ENCODE data around the gene SLC7A5.
"Not testable (repeated sequence)": the region's sequence is repeated elsewhere in the genome, so short reads cannot be mapped to it uniquely, and the experiment has no call there.

SLC7A5 gene

DNA sequence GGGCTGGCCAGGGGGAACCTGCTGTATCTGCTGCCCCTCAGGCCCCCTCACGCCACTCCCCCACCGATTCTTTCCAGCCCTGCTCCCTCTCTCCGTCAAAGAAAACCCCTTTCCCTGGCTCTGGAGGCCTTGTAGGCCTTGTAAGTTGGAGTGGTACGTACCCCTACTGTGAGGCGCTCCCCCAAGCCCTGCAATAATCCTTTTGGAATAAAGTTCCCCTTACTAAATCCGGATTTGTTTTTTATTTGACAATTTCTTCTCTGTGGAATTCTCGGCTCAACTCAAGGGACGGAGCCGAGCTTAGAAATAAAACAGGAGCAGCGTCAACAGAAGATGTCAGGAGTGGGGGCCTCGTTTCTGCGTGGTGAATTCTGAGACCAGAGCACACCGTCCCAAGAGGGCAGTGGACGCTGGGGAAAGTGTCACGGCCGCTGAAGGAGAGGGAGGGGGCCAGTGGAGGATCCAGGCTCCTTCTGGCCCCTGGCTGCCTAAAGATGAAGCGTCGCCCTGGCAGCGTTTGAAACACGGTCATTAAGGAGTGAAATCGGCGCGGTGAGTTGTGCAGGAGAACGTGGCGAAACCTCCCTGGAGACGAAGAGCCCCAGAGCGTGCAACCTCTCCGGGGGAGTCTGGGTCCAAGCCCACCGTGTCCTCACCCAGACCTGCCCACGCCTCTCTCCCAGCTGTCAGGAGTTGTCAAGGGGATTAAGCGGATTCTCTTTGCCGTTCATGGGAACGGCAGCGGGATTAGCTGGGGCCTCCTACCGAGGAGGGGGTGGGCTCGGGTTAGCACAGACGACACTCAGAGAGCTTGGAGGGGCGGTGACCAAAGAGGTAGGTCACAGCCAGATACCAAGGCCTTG is 47.0 kb downstream of the SLC7A5 start:
- no peak for DNase-seq (ENCODE audit: low read depth in 2 of 2)

DNA sequence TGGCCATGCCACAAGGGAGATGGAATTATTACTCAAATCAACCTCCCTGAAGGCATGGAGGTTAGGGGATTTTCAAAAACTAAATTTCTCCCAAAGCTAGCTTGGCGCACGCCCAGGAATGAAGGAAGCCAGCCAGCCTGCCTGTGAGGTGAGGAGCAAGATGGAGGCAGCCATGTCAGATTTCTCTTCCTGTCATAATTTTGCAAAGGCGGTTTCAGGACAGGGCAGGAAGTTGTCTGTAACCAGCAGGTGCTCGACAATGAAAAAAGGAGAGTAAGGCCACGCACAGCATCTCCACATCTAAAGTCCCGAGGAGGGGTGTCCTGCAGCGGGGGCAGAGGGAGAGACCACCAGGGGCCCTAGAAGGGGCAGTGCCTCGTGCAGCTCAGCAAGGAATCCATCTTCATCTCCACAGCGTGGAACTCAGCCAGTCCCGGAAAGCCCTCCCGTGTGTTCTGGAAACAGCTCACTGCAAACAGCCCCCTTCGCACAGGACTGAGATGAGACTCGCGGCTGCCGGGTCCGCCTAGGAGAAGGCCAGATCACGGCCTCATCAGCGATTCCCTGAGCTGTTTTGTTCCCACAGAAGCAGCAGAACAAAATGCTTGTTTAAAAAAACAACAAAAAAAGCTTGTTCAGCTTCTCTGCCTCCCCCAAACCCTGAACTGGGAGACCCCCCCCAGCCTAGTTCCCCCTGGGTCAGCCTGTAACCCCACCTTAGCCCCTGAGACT is 47.8 kb downstream of the SLC7A5 start:
- DNase-seq (ENCODE audit: low read depth in 2 of 2): no peak

DNA sequence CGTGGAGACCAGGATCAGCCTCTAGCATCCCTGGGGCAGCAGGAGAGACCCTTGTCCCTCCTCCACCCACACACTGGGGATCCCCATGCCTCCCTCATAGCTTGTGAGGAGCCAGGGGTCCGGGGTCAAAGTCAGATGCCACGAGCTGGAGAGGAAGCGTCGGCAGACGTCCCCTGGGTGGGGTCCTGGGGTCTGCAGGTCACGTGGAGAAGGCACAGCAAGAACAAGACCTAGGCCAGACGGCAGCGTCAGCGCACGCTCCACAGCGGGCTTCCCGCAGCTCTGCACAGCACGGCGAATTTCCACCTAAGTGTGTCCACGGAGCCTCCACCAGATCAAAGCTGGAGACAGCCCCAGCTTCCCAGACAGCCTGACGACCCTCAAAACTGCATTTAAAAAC is 49.3 kb downstream of the SLC7A5 start:
- DNase-seq (ENCODE audit: low read depth in 2 of 2): no peak

DNA sequence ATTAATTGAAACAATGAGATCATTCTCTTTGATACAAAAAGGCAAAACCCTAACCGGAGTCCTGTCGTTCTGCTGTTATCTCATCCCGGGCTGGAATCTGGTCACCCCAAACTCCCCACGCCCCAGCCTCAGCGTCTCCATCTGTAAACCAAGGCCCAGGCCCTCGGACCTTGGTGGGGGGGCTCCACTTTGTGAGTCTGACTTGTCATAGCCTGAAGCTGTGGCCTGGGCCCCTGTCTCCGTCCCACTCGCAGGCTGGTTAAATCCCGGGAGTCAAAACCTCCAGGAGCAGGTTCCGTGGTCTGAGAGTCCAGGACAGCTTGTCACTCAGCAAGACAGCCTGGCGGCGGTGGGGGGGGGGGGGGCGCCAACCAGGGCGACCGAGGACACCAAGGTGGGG is 50.0 kb downstream of the SLC7A5 start:
- DNase-seq (ENCODE audit: low read depth in 2 of 2): no peak

DNA sequence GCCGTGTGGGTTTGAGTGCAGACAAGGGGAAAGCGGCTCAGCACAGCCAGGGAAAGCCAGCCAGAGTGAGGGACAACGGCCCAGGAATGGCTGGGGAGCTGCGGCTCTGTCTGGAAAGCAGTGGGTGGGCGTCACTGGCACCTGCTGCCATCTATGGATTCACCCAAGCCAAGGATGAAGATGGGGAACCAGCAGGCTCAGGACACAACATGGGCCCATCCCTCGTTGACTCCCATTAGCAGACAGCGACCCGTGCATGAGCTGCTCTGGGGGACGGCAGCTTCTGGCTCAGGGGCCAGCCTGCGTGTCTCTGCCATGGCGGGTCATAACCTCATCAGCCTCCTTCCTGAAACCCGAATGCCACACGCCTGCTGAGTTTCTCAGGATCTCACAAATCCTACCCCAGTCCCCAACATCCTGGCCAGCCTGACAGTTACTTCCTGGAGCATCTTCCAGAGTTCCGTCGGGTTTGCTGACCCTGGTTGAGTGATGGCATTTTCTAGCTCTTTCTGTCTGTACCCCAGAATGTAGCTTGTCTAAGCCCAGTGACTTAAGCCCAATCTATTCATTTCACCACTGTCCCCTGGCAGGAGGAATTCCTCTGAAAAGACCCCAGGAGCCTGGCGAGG is 50.7 kb downstream of the SLC7A5 start:
- DNase-seq (ENCODE audit: low read depth in 2 of 2): no peak

DNA sequence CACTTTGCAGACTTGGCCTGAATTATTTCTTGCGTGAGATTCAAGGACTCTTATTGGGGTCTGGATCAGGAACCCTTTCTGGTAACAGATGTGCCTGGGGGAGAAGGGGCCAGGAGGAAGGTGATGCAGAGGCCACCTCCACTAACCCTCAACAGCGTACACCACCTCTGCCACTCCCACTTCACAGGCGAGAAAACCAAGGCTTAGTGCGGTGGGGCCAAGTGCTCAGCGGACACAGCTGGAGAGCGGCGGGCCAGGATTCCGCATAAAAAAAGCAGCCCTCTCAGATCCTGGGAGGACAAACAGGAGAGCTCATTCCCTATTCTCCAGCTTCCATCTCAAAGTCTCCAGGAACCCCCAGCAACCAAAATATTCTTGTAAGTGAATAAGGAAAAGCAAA is 51.4 kb downstream of the SLC7A5 start:
- DNase-seq (ENCODE audit: low read depth in 2 of 2): no peak

DNA sequence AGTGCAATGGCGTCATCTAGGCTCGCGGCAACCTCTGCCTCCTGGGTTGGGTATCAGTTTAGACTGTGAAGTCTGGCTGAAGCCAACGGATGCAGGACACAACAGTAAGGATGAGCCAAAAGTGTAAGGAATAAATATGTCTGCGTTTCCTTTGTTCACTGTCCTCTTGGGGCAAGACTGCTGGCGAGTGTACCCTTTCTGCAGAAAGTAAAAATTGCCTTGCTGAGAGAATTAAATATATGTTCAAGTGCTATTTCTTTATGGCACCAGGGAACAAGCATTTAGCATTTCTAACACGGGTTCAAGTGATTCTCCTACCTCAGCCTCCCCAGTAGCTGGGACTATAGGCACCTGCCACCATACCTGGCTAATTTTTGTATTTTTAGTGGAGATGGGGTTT is 51.9 kb downstream of the SLC7A5 start:
- not testable (repeated sequence) for DNase-seq (ENCODE audit: low read depth in 2 of 2)

DNA sequence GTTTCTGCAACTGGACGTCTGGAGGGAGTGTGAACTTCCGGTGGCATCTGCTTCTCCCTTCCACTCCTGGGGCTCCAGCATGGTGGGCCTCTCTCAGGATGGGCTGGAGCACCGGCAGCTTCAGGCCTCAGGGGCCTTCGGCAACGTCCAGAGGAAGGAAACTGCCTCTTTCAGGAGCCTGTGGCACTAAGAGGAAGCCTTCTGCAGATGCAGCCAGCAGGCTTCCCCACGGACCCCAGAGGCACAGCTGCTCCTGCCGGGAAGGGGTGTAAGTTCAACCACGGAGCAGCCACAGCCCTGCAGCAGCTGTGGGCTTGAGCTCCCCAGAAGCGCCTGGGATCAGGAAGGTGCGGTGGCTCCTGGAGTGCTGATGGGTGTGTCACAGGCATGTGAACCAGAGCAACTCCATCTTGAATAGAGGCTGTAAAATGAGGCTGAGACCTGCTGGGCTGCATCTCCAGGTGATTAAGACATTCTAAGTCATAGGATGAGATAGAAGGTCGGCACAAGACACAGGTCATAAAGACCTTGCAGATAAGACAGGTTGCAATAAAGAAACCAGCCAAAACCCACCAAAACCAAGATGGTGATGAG is 52.7 kb downstream of the SLC7A5 start:
- DNase-seq (ENCODE audit: low read depth in 2 of 2): no peak

DNA sequence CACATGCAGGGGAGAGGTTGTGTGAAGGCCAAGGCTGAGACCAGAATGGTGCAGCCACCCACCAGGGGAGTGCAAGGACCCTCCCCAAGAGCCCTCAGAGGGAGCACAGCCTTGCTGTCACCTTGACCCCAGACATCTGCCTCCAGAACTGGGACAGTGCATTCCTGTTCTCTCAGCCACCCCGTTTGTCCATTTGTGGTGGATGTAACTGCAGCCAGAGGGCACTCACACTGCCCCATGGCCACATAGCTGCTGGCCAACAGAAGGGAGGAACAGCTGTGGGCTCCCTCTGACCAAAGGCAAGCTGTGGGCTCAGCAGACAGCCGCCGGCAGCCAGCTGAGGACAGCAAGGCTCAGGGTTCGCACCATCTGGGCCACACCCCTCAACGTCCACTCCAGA is 53.7 kb downstream of the SLC7A5 start:
- no peak for DNase-seq (ENCODE audit: low read depth in 2 of 2)

DNA sequence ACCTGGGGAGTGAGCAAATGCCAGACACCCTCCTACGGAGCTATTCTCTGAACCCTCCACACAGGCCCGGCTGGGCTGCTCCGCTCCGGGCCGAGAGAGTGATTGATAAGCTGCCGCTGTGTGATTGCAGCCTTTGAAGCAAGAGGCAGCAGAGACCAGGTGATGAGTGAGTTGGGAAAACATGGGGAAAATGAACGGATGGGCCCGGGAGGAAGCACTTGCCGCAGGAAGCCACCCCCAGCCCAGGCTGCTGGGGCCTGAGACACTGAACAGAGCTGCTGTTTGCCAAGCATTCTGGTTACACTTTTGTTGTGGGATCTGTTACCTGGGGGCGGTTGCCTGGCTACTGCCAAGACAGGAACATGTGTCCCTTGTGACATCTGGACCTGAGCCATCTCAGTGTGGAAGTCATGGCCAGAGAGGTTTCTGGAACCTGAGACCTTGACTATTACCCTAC is 57.1 kb downstream of the SLC7A5 start:
- DNase-seq (ENCODE audit: low read depth in 2 of 2): no peak

DNA sequence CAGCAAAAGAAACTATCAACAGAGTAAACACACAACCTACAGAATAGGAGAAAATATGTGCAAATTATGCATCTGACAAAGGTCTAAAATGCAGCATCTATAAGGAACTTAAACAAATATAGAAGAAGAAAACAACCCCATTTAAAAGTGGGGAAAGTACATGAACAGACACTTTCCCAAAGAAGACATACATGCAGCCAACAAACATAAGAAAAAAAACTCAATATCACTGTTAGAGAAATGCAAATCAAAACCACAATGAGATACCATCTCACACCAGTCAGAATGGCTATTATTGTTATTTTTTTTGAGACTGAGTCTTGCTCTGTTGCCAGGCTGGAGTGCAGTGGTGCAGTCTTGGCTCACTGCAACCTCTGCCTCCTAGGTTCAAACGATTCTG is 57.9 kb downstream of the SLC7A5 start:
- DNase-seq (ENCODE audit: low read depth in 2 of 2): not testable (repeated sequence)

DNA sequence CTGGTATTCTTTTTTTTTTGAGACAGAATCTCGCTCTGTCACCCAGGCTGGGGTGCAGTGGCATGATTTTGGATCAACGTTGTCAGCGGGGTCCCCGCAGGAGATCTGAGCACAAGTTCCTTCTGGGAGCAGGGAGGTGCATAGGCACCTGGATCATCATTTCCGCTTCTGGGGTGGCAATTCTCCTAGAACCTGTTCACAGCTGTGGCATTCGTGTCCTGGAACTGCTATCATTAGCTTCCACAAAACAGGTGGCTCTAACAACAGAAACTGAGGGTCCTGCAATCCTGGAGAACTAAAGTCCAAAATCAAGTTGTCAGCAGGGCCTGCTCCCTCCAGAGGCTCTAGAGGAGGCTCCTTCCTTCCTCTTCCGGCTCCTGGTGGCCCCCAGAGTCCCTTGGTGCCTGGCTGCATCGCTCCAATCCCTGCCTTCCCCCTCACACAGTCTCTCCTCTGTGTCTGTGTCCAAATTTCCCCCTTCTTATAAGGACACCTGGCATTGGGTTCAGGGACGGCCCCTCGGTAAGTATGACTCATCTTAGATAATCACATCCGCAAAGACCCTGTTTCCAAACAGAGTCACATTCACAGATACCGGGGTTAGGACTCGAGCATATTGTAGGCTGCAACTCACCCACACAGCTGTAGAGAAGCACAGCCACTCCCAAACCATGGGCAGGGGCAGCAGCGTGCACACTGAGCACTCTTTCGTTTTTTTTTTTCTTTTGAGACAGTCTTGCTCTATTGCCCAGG is 60.0 kb downstream of the SLC7A5 start:
- DNase-seq (ENCODE audit: low read depth in 2 of 2): no peak

DNA sequence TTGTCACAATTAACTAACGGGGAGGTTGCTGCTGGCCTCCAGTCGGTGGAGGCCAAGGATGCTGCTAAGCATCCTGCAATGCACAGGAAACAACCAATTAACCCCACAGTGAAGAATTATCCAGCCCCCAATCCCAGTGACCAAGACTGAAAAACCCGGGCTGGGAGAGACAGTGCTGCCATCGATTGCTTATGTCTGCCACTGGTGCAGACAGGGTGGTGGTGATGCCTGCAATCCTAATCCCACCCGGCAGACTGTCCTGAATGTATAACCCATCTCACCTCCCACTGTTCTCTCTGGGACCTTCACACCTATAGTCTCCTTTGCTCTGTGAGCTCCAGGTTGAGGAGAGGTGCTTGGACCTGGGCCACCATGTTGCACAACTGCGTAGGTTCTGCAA is 61.2 kb downstream of the SLC7A5 start:
- DNase-seq (ENCODE audit: low read depth in 2 of 2): no peak

DNA sequence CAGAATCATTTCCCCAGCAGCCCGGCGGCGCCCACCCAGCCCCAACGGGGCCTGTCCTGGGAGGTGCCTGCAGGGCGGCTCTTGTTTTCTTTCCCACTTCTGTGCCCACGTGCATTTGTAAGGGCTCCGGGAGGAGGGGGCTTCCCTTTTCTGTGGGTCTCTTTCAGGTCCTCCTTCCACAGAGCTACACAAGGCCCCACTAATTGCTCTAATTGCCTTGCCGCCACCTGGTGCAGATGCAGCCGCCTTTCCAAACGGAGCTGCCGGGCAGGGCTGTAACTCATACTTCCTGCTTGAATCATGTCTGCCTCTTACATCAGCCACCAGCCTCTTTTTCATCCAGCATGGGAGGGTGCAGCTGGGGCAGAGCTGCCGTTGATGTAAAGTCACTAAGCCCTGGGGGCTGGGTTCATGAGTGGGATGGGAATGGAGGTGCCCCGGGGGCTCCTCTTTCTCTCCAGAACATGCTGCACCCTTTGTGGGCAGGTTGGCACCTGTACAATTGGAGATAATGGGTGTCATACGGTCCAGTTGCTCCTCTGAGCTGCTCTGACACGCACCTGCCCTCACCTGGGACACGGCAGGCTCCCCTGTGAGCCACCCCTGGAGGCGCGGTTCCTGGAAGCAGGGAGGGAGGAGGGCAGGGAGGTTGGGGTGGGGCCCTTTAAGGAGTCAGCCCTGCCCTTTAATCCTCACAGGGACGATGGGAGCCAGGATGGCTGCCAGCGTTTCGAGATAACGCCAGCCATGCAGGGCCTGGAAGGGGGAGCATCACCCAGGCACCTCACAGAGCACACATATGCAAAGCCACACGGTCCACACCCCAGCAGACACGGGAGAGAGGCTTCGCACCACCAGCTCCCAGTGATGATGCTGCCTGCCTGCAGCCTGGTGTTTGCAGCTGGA is 62.4 kb downstream of the SLC7A5 start:
- peak in 1 of 2 donors; percentile 39 for DNase-seq (ENCODE audit: low read depth in 2 of 2)

DNA sequence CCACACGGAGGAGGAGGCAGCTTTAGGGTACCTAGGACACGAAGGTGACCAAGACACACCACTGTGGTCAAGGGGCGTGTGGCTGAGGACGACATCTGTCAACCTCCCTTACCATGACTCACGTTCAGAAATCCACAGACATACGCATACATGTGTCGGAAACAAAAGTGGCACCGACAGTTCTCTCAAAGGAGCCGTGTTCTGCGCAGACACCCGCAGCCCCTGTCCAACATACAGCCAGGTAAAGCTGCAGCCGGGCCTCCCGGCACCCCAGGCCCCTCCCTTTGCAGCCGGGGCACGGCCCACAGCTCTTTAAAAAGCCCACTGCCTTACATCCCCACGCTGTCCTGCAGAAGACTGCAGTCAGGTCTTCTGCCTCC is 63.1 kb downstream of the SLC7A5 start:
- peak in 1 of 2 donors; percentile 30 for DNase-seq (ENCODE audit: low read depth in 2 of 2)

DNA sequence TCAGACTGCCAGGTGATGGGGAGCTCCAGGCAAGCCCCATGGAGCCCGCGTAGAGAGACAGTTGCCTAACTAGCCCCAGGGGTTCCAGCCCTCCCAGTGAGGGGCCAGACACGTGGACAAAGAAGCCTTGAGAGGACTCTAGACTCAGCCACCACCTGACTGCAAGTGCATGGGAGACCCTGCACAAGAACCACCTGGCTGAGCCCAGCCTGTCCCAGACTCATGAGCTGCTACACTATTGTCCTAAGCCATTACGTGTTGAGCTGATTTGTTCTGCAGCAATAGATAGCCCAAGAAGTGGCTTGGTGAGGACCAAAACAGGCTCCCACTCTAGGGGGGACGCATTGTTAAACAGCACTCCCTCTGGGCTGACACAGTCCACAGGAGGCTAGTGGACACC is 65.9 kb downstream of the SLC7A5 start:
- no peak for DNase-seq (ENCODE audit: low read depth in 2 of 2)

DNA sequence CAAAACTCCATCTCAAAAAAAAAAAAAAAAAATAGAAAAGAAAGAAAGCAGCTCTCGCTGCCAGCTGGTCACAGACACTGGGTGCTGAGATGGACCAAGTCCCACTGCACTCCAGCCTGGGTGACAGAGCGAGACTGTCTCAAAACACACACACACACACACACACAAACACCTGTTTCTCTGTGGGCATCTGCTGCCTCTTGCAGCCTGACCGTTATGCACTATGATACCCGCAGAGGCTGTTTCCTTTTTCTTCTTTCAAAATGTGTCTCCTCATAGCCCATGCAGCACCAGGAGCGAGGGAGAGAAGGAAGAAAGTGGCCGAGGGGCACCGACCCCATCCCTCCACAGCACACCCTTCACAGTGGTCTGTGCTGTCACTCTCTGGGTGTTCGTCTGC is 66.6 kb downstream of the SLC7A5 start:
- DNase-seq (ENCODE audit: low read depth in 2 of 2): no peak

DNA sequence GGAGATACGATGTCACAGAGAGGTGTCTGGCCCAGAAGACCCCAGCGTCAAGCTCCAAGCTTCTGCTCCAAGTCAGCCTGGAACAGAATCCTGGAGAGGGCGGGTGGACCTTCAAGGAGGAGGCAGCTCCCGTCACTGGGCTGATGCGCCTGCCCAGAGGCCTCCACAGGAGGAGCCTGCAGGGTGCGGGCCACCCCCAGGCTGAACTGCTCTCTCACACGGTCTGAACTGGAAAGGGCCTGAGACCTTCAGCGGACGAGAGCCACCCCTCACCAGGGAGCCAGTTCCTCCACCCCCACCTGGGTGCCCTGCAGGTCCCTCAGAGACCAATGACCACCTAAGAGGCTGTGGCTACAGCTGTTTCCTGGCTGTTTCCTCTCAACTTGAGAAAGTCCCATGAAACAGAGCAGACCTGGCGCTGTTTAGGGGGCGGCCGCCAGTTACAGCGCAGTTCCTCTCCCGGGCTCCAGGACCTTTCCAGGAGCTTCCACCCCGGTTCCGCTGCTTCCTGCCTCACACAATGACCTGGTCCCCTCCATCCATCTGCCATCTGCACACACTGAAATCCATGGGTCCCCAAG is 67.5 kb downstream of the SLC7A5 start:
- DNase-seq (ENCODE audit: low read depth in 2 of 2): no peak

DNA sequence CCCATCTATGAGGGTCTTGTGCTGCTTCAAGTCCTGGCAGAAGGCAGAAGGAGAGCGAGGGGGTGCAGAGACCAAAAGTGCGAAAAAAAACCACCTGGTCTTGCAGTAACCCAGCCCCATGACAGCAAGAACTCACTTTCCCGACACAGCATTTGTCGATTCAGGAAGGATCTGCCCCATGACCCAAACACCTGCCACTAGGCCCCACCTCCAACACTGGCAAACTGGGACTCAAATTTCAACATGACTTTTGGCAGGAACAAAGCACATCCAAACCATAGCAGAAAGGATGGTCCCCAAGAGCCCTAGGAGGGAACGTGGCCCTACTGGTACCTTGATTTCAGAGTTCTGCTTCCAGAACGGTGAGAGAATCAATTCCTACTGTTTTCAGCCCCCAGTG is 68.8 kb downstream of the SLC7A5 start:
- DNase-seq (ENCODE audit: low read depth in 2 of 2): no peak

DNA sequence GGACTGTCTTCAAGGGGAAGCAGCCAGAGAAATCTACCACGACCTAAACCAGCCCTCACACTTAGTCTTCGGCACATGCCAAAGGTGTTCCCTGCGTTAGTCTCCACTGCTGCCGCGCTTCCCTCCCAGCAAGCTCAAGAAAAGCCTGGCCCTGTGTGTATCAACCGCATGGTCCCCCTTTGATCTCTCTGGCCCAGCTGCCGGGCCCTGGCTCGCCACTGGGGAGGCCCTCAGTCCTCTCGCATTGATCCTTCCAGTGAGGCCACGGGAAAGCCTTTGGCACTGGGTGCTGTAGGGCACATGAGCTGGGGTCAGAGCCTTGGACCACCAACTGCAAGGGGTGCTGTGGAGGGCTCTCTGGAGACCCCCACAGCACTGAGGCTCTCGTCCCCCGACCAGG is 74.0 kb downstream of the SLC7A5 start:
- DNase-seq (ENCODE audit: low read depth in 2 of 2): no peak
